H9 (cell line): Measurements from ENCODE around the gene CCSER1. TPM values are rescaled to one million over a fixed set of nuclear protein-coding genes. Genes with fewer than 3 reads are reported as not detected.

Source experiments
- DNase-seq: peaks from one replicate; pipeline ENCODE4 v3.0.0-alpha.2; 2017
- H2AFZ ChIP-seq: one replicate; pipeline ENCODE4 v1.6.1; 2013; ENCODE audit warnings: mild to moderate bottlenecking, low read length, control low read depth, moderate library complexity
- H2AK5ac ChIP-seq: 2 replicates; pipeline ENCODE4 v1.6.1; 2013; ENCODE audit warnings: low read length, control low read depth, mixed read lengths; ENCODE audit not compliant: insufficient read length
- H2BK120ac ChIP-seq: one replicate; pipeline ENCODE4 v1.6.1; 2013; ENCODE audit warnings: low read depth, mild to moderate bottlenecking, low read length, control low read depth, inconsistent platforms; ENCODE audit not compliant: poor library complexity, severe bottlenecking
- H2BK12ac ChIP-seq: 2 replicates; pipeline ENCODE4 v1.6.1; 2013; ENCODE audit warnings: low read length, control low read depth, mixed read lengths, low read depth; ENCODE audit not compliant: insufficient read length
- H2BK15ac ChIP-seq: 2 replicates; pipeline ENCODE4 v1.6.1; 2013; ENCODE audit warnings: low read depth, low read length, control low read depth
- H2BK20ac ChIP-seq: one replicate; pipeline ENCODE4 v1.6.1; 2013; ENCODE audit warnings: low read depth, mild to moderate bottlenecking, low read length, control low read depth, inconsistent platforms; ENCODE audit not compliant: poor library complexity, severe bottlenecking
- H2BK5ac ChIP-seq: 2 replicates; pipeline ENCODE4 v1.6.1; 2013; ENCODE audit warnings: low read length, control low read depth, mixed read lengths; ENCODE audit not compliant: insufficient read length
- H3K14ac ChIP-seq: 2 replicates; pipeline ENCODE4 v1.6.1; 2013; ENCODE audit warnings: low read length, control low read depth; ENCODE audit not compliant: insufficient read depth
- H3K18ac ChIP-seq: 2 replicates; pipeline ENCODE4 v1.6.1; 2013; ENCODE audit warnings: low read depth, mild to moderate bottlenecking, mixed read lengths, low read length, control low read depth; ENCODE audit not compliant: insufficient read length
- H3K23ac ChIP-seq: 2 replicates; pipeline ENCODE4 v1.6.1; 2013; ENCODE audit warnings: low read length, control low read depth, mixed read lengths, low read depth; ENCODE audit not compliant: insufficient read length
- H3K23me2 ChIP-seq: 2 replicates; pipeline ENCODE4 v1.6.1; 2013; ENCODE audit warnings: low read depth, mild to moderate bottlenecking, mixed read lengths, low read length, control low read depth; ENCODE audit not compliant: insufficient read length, poor library complexity, severe bottlenecking
- H3K27ac ChIP-seq: 2 replicates; pipeline ENCODE4 v1.5.1; 2013; ENCODE audit warnings: low read length, control low read depth, mixed read lengths, low read depth; ENCODE audit not compliant: insufficient read length
- H3K27me3 ChIP-seq: 2 replicates; pipeline ENCODE4 v1.6.1; 2013; ENCODE audit warnings: low read length, control low read depth, inconsistent platforms; ENCODE audit not compliant: insufficient read depth
- H3K4ac ChIP-seq: 2 replicates; pipeline ENCODE4 v1.6.1; 2013; ENCODE audit warnings: low read depth, mild to moderate bottlenecking, control low read depth, inconsistent platforms, low read length, moderate library complexity
- H3K4me1 ChIP-seq: 2 replicates; pipeline ENCODE4 v1.6.1; 2013; ENCODE audit warnings: low read length, control low read depth, inconsistent platforms; ENCODE audit not compliant: insufficient read depth
- H3K4me2 ChIP-seq: 2 replicates; pipeline ENCODE4 v1.6.1; 2013; ENCODE audit warnings: low read length, control low read depth, mixed read lengths; ENCODE audit not compliant: insufficient read length, insufficient read depth
- H3K56ac ChIP-seq: 2 replicates; pipeline ENCODE4 v1.6.1; 2013; ENCODE audit warnings: low read depth, mild to moderate bottlenecking, mixed read lengths, low read length, control low read depth; ENCODE audit not compliant: insufficient read length
- H3K79me1 ChIP-seq: 2 replicates; pipeline ENCODE4 v1.6.1; 2013; ENCODE audit warnings: low read depth, mild to moderate bottlenecking, moderate library complexity, low read length, control low read depth, inconsistent platforms; ENCODE audit not compliant: insufficient read depth, poor library complexity, severe bottlenecking
- H3K79me2 ChIP-seq: 2 replicates; pipeline ENCODE4 v1.6.1; 2013; ENCODE audit warnings: low read length, control low read depth, inconsistent platforms; ENCODE audit not compliant: insufficient read depth
- H3K9ac ChIP-seq: 2 replicates; pipeline ENCODE4 v1.6.1; 2013; ENCODE audit warnings: low read length, control low read depth, mixed read lengths; ENCODE audit not compliant: insufficient read length; ENCODE audit errors: extremely low read depth
- H3K9me3 ChIP-seq: one replicate; pipeline ENCODE4 v1.6.1; 2013; ENCODE audit warnings: low read depth, low read length, inconsistent platforms; ENCODE audit not compliant: control insufficient read depth
- H3T11ph ChIP-seq: one replicate; pipeline ENCODE4 v1.6.1; 2013; ENCODE audit warnings: mild to moderate bottlenecking, low read length, control low read depth, inconsistent platforms
- H4K20me1 ChIP-seq: one replicate; pipeline ENCODE4 v1.6.1; 2013; ENCODE audit not compliant: control insufficient read depth, insufficient read length, insufficient read depth
- H4K5ac ChIP-seq: 2 replicates; pipeline ENCODE4 v1.6.1; 2013; ENCODE audit warnings: low read depth, mild to moderate bottlenecking, mixed read lengths, low read length, control low read depth; ENCODE audit not compliant: insufficient read length
- H4K8ac ChIP-seq: replicated peaks from 2 replicates; pipeline ENCODE4 v1.6.1; 2013; ENCODE audit warnings: low read length, control low read depth, mixed read lengths, low read depth; ENCODE audit not compliant: insufficient read length
- H4K91ac ChIP-seq: 2 replicates; pipeline ENCODE4 v1.6.1; 2013; ENCODE audit warnings: low read depth, mild to moderate bottlenecking, moderate library complexity, mixed read lengths, low read length, control low read depth; ENCODE audit not compliant: insufficient read length
- H3K27ac Mint-ChIP-seq, 3 experiments: 2 replicates in 2 of 3; 3 replicates in 1 of 3; pipeline ENCODE4 v1.8.0; 2020 to 2021; ENCODE audit warnings: mixed read lengths in 3 of 3, mild to moderate bottlenecking in 1 of 3, moderate library complexity in 1 of 3
- H3K27me3 Mint-ChIP-seq: 2 replicates; pipeline ENCODE4 v1.8.0; 2021; ENCODE audit warnings: low read depth, mild to moderate bottlenecking, moderate library complexity, mixed read lengths
- H3K36me3 Mint-ChIP-seq, 3 experiments: 2 replicates in 2 of 3; 3 replicates in 1 of 3; pipeline ENCODE4 v1.8.0; 2020 to 2021; ENCODE audit warnings: low read depth in 3 of 3, mixed read lengths in 3 of 3; ENCODE audit not compliant: insufficient read depth in 1 of 3
- H3K4me1 Mint-ChIP-seq, 2 experiments: 2 replicates each; pipeline ENCODE4 v1.8.0; 2020; ENCODE audit warnings: mixed read lengths in 2 of 2
- H3K4me3 Mint-ChIP-seq, 2 experiments: 2 replicates in 1 of 2; 3 replicates in 1 of 2; pipeline ENCODE4 v1.8.0; 2020 to 2021; ENCODE audit warnings: mild to moderate bottlenecking in 2 of 2, mixed read lengths in 2 of 2, moderate library complexity in 1 of 2
- H3K9me3 Mint-ChIP-seq, 2 experiments: 2 replicates in 1 of 2; 3 replicates in 1 of 2; pipeline ENCODE4 v1.8.0; 2020; ENCODE audit warnings: mild to moderate bottlenecking in 2 of 2, mixed read lengths in 2 of 2, moderate library complexity in 1 of 2
- CTCF ChIP-seq: fragments of 200-600 bp; sonication (generic); conservative IDR thresholded peaks from 3 replicates; pipeline ENCODE4 v1.8.0; 2021; ENCODE audit warnings: antibody characterized with exemption, mild to moderate bottlenecking
- WGBS: extraction: QIAGEN DNeasy Blood & Tissue Kit; methylation state at CpG from one replicate; pipeline ENCODE4 v1.1.7; 2013; ENCODE audit warnings: missing lambda C conversion rate, low lambda C conversion rate, mixed read lengths; ENCODE audit not compliant: insufficient read length; ENCODE audit errors: extremely low coverage; 5-methylcytosine and 5-hydroxymethylcytosine counted together
- total RNA-seq: library from RNA; stranded (reverse); gene quantifications from 2 replicates; pipeline ENCODE4 v1.2.1, GENCODE V29; 2021

CCSER1 gene
- total RNA-seq, 1 experiment from 2014 or later: 0.37 TPM

- H3K56ac ChIP-seq: no peak overlapping the region
- H3K23ac ChIP-seq: no peak overlapping the region
- no peaks in the 10 kb centered on the region for H3K9me3 Mint-ChIP-seq
- no peak overlapping the region for H3K27ac ChIP-seq
- H3K79me2 ChIP-seq: no peaks in the 10 kb centered on the region
- H2BK15ac ChIP-seq: no peak overlapping the region
- no peaks in the 10 kb centered on the region for H3K4me1 Mint-ChIP-seq
- H3T11ph ChIP-seq: no peak overlapping the region
- H4K5ac ChIP-seq: no peak overlapping the region
- no CpG with 5 or more reads among the region's 2 CpGs for WGBS
- H2BK20ac ChIP-seq: no peak overlapping the region
- H2BK120ac ChIP-seq: no peak overlapping the region
- H4K91ac ChIP-seq: no peak overlapping the region
- H3K4me3 Mint-ChIP-seq: no peak overlapping the region
- no peak overlapping the region for H2BK12ac ChIP-seq
- no peaks in the 10 kb centered on the region for H3K9me3 ChIP-seq
- TF ChIP-seq CTCF: no peak
- H3K36me3 Mint-ChIP-seq: peaks cover 0 to 2% (median 0%) of the 10 kb centered on the region in 3 experiments; a peak in 2 of 7 replicates
- no peaks in the 10 kb centered on the region for H3K4me1 ChIP-seq
- H3K4ac ChIP-seq: no peak overlapping the region
- H3K9ac ChIP-seq: no peak overlapping the region
- H3K4me2 ChIP-seq: no peak overlapping the region
- no peak overlapping the region for H3K18ac ChIP-seq
- H3K79me1 ChIP-seq: no peaks in the 10 kb centered on the region
- no peaks in the 10 kb centered on the region for H4K20me1 ChIP-seq
- no peaks in the 10 kb centered on the region for H3K27me3 Mint-ChIP-seq
- H3K27me3 ChIP-seq: no peaks in the 10 kb centered on the region
- no peak overlapping the region for H3K14ac ChIP-seq
- no peak overlapping the region for H4K8ac ChIP-seq
- no peak overlapping the region for H2AFZ ChIP-seq
- H2BK5ac ChIP-seq: no peak overlapping the region
- no peak overlapping the region for H2AK5ac ChIP-seq
- H3K27ac Mint-ChIP-seq: no peak overlapping the region
- no peak for DNase-seq
- no peaks in the 10 kb centered on the region for H3K23me2 ChIP-seq
These were observed 322.4 kb downstream of the CCSER1 start for GRCh38 chr4:90449626-90450025.
